HL-60 (cell line): ENCODE results near the gene ASXL1.

Experiments
- GABPA ChIP-seq: IDR thresholded peaks from 2 replicates; pipeline ENCODE4 v1.6.1; 2012; ENCODE audit warnings: low read depth
- POLR2AphosphoS5 ChIP-seq: IDR thresholded peaks from 2 replicates; pipeline ENCODE4 v1.6.1; 2012; ENCODE audit warnings: low read depth
- REST ChIP-seq: IDR thresholded peaks from 2 replicates; pipeline ENCODE4 v1.6.1; 2012; ENCODE audit warnings: low read depth; ENCODE audit not compliant: insufficient replicate concordance
- SPI1 ChIP-seq: IDR thresholded peaks from 2 replicates; pipeline ENCODE4 v1.6.1; 2012; ENCODE audit warnings: low read depth, mild to moderate bottlenecking, borderline replicate concordance
- TF ChIP-seq, protein P1 (sequence below): IDR thresholded peaks from one replicate; pipeline ENCODE4 v1.5.1; 2011; ENCODE audit warnings: low read length, control low read depth, inconsistent platforms; ENCODE audit not compliant: insufficient read depth

- TF ChIP-seq, protein P1, sequence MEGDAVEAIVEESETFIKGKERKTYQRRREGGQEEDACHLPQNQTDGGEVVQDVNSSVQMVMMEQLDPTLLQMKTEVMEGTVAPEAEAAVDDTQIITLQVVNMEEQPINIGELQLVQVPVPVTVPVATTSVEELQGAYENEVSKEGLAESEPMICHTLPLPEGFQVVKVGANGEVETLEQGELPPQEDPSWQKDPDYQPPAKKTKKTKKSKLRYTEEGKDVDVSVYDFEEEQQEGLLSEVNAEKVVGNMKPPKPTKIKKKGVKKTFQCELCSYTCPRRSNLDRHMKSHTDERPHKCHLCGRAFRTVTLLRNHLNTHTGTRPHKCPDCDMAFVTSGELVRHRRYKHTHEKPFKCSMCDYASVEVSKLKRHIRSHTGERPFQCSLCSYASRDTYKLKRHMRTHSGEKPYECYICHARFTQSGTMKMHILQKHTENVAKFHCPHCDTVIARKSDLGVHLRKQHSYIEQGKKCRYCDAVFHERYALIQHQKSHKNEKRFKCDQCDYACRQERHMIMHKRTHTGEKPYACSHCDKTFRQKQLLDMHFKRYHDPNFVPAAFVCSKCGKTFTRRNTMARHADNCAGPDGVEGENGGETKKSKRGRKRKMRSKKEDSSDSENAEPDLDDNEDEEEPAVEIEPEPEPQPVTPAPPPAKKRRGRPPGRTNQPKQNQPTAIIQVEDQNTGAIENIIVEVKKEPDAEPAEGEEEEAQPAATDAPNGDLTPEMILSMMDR: no peak
- TF ChIP-seq POLR2AphosphoS5 (no peak), REST (no peak), SPI1 (peak; percentile 91), GABPA (no peak)
Measured at GRCh38 chr20:32387252-32387651, 29.1 kb downstream of the ASXL1 start.
